HG02588 (cell line): ENCODE results near the gene HINT3.
"Not testable (repeated sequence)": the region's sequence is repeated elsewhere in the genome, so short reads cannot be mapped to it uniquely, and the experiment has no call there.

Source experiments
- ATAC-seq: cut with Tn5 transposase; IDR thresholded peaks from one replicate; pipeline ENCODE4 v1.9.1; 2021; ENCODE audit warnings: mild to moderate bottlenecking, moderate library complexity; ENCODE audit not compliant: unreplicated experiment

The HINT3 gene

GRCh38 chr6:125959041-125959440 lies 2.5 kb downstream of the HINT3 start:
- no peak for ATAC-seq

GRCh38 chr6:125961117-125961516 lies 4.5 kb downstream of the HINT3 start:
- no peak for ATAC-seq

DNA sequence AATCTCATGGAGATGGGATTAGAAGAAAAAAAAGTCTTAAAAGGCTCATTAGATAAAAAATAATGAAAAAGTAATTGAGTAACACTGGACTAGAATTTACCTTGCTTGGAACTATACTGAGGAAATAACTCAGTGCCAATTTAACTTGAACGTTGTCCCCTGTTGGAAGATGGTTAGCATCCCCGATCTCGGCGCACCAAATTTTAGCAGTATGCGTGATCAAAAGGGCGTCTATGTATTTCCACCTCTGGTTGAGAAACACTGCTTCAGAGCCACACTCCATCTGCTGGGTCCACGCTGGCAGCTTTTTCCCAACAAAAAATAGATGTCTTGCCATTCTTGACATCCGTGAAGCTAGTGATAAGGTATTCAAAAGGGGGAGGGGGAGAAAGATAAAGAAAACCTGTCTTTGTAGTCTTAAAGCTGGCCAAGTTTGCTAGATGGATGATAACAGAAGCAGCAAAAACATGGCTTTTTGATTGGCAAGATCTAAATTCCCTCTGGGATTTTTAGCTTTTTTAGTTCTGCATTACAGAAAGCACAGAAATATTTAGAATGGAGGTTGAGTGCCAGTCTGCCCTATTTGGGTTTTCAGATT lies 6.4 kb downstream of the HINT3 start:
- ATAC-seq = no peak

DNA sequence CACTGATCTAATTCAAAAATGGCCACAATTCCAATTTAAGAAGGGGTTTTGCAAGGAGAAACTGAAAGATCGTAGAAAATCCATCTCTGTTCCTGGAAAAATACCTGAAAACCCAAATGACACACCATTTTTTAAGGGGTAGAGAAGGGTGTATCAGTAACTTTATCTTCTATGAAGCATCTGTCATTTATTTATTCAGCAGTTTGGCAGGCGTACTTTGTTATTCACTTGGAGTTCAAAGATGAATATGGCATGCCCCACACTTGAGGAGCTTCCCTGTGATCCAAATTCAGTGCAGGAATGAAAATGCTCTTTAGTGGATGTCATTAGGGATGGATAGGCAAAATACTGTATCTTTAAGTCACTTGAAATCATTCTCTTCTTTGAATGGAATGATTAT lies 7.2 kb downstream of the HINT3 start:
- no peak for ATAC-seq

DNA sequence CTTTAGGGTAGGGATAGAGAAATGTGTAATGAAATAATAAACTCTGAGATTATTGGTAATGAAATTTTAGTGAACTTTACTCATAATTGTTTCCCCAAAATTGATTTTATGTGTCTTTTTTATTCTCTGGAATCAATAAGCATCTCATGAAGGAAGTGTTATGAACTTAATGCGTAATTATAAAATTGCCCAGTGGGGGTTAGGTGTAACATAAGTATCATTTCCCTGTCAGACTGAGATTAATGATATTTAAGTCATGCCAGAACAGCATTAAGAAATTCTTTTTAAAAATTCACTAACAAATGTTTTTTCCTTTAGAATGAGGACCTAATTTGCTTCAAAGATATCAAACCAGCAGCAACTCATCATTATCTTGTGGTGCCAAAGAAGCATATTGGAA lies 10.0 kb downstream of the HINT3 start:
- ATAC-seq = no peak

DNA sequence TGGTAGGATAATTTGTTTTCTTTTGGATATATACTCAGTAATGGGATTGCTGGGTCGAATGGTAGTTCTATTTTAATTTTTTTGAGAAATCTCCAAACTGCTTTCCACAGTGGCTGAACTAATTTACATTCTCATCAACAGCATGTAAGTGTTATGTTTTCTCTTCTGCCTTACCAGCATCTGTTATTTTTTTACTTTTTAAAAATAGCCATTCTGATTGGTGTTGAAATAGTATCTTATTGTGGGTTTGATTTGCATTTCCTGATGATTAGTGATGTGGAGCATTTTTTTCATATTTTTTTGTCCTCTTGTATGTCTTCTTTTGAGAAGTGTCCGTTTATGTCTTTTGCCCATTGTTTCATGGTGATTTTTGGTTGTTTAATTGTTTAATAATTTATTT lies 11.9 kb downstream of the HINT3 start:
- no peak for ATAC-seq

DNA sequence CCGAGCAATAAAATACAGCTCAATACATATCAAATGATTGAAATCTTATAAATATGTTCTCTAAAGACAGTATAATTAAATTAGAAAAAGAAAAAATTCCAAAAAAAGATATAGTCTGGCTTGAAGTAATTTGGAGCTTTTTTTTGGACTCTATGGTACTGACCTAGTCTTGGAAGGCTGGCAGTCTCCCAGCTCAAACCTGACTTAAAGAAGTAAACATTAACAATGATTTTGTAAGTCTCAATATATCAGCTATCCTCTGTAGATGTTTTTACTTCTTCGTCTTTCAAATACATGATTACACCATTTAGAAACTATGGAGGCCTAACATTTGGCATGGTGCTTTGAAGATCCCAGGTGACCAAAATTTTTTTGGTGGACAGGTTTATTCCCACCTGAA lies 14.2 kb downstream of the HINT3 start:
- ATAC-seq = no peak

- not testable (repeated sequence) for ATAC-seq
Measured at GRCh38 chr6:125972478-125972877, 15.9 kb downstream of the HINT3 start.

DNA sequence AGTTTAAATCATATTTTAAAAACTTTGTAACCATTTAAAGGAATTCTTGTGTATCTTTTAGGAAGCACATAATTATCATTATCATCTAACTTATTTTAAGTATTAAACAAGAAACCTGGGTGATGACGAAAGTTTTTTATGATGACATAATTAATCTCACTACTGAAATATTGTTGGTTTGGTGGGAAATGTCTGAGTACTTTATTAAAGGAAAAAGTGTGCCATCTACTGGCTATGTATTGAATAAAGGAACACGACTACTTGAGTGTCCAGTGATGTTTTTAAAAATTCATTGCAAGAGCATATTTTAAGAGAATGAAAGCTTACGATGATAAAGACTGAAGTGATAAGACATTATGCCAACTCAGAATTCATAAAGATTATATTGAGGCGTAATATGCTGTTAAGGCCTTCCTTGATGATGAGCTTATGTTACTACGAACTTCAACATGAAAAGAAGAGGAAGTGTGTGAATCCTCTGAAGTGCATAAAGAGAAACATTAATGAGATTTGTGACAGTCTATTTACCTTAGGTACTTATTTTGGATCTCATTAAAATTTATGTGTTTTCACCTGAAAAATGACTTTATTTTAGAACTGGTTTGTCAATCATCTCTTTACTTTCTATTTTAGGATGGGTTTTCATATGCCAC lies 17.8 kb downstream of the HINT3 start:
- no peak for ATAC-seq

DNA sequence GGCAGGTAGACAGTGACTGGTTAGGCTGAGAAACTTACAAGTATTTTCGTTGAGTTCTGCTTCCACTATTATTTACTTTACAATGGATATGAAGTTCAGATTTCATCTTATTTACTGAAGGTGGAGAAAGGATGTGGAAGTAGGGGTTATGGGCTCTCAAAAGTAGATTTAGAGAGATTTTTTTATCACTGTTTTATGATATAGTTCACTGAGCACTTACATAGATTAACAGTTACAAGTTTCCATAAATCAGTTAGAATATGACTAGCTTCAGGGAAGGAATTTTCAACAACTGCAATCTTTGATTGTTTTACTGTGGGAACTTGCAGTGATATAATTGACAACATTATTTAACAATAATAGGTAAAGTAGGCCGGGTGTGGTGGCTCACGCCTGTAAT lies 22.5 kb downstream of the HINT3 start:
- no peak for ATAC-seq

- ATAC-seq = no peak
Measured at GRCh38 chr6:125981571-125982185, 25.1 kb downstream of the HINT3 start.

DNA sequence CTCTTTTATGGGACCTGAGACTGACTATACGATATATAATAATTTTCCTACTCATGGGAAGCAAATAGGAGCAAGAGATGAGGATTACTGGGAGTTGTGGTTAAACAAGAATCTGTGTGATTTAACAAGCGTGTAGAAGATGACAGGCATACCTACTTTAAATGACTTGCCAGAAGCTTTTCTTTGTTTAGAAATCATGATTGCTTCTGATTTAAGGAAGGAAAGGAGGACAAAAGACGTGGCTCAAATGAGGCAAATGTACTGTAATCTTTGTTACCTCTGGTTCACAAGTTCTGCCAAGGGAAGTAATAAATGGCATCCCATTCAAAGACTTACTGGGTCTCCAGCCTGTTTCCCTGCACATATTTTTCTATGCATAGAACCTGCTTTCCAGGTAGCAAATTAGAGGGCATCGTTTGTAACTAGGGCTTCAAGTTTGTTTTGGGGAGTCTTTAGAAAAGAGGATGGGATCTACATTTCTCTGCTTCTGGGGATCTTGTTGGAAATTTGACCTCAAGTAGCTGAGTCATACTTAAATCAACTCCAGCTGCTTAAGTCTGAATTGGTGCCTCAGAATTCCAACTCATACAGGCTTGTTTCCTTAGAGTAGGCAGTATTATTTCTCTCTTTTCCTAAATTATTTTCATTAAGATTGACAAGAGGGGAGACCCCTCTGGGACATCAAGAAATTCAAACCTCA lies 26.8 kb downstream of the HINT3 start:
- ATAC-seq = no peak

- no peak for ATAC-seq
Measured at GRCh38 chr6:125984311-125984710, 27.7 kb downstream of the HINT3 start.

DNA sequence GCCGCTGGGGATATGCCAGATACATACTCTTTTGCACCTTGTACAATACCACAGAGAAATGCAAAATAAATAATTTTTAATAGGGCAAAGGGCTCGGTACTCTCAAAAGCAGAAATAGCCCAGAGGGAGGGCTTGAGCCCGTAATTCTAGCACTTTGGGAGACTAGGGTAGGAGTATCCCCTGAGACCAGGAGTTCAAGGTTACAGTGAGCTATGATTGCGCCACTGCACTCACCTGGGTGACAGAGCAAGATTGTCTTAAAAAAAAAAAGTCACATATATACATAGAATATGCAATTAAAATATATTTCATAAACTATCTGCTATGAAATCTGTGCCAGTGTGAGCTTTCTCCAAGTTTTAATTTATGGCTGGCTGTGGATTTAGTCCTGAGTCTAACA lies 29.0 kb downstream of the HINT3 start:
- ATAC-seq = no peak

- no peak for ATAC-seq
Measured at GRCh38 chr6:125985979-125986300, 29.4 kb downstream of the HINT3 start.

DNA sequence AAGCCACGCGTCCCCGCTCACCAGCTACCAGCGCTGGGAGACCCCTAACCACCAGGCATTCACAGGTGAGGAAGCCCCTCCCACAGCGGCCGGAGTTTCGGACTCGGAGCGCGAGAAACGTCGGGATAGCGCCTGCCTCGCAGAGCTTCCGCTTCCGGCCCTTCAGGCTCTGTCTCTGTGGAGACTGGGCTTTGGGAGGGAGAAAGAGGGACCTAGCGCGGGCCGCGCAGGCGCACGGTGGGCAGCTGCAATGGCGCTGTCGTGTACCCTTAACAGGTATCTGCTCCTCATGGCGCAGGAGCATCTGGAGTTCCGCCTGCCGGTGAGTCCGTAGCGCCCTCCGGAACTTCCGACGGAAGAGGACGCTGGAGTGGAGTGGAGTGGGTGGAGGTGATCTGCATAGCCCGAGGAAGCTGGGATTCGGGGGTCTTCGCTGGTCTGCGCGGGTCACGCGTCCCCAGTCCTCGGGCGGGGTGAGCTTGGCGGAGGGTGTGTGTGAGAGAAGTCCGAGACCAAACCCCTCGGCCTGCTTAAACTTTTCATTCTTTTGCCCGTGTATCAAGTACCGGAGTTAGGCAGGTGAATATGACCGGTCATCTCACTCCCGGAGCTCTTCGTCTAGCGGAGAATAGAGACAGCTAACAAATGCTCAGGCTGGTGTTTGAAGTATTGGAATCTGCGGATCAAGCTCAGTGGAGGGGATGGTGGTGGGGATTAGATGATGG lies 29.9 kb downstream of the HINT3 start, which contains the start of gene TRMT11:
Gene TRMT11, plus strand, starts transcription at position 240 of the 725 bp plus-strand sequence. Its CDS starts 11 bp downstream, at position 251.
- ATAC-seq = peak; percentile 98

DNA sequence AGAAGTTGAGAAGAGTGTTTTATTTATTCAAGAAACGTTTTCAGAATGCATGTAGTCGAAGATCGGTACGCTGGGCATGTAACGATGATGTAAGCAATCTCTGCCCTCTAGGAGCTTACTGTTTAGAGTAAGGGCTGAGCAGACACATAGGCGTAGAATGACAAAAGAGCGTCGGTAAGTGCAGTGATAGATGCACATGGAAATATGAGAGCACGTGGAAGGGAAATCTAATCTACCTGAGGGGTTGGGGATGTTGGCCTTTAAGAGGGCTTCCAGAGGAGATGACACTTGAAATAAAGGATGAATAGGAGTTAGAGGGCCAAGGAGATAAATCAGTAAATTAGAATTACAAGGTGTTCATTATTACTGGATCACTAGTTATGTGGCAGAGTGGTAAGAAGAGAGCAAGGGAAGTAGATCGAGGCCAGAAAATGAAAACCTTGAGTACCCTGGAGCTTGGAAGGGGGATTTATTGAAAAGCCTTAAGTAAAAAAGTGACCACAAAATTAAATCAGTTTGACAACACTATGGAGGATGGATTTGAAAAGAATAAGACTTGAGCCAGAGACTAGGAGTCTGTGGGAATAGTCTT lies 30.6 kb downstream of the HINT3 start:
- ATAC-seq = peak; percentile 18

GRCh38 chr6:125988280-125988679 lies 31.7 kb downstream of the HINT3 start:
- no peak for ATAC-seq

GRCh38 chr6:125989631-125990030 lies 33.1 kb downstream of the HINT3 start:
- no peak for ATAC-seq

GRCh38 chr6:125991653-125992052 lies 35.1 kb downstream of the HINT3 start:
- no peak for ATAC-seq
